SK-N-MC (cell line): ENCODE measurements around the gene PAX7.

ENCODE experiments used
- EZH2 ChIP-seq: fragments of 200-600 bp; sonication (generic); IDR thresholded peaks from one replicate; pipeline ENCODE4 v1.6.1; 2017; ENCODE audit warnings: antibody characterized with exemption
- FOXP2 ChIP-seq: optimal IDR thresholded peaks from 2 replicates; pipeline ENCODE3; 2011; ENCODE audit warnings: mild to moderate bottlenecking, moderate library complexity; ENCODE audit not compliant: insufficient read depth; ENCODE audit errors: extremely low read length, control extremely low read depth
- POLR2AphosphoS5 ChIP-seq: IDR thresholded peaks from 2 replicates; pipeline ENCODE4 v1.6.1; 2012; ENCODE audit warnings: mild to moderate bottlenecking, low read depth, low read length, borderline replicate concordance

GRCh38 chr1:18583326-18583941 lies 47.2 kb upstream of the PAX7 start:
- TF ChIP-seq EZH2 (no peak), FOXP2 (no peak), POLR2AphosphoS5 (no peak)
